T-helper 22 cell (primary cell): ENCODE data around the gene ACTR5.
"Not testable (repeated sequence)": the region's sequence is repeated elsewhere in the genome, so short reads cannot be mapped to it uniquely, and the experiment has no call there.

ENCODE experiments used
- DNase-seq: peaks from one replicate; pipeline ENCODE4 v3.0.0-alpha.2; 2020; ENCODE audit warnings: low read depth

The ACTR5 gene

DNA sequence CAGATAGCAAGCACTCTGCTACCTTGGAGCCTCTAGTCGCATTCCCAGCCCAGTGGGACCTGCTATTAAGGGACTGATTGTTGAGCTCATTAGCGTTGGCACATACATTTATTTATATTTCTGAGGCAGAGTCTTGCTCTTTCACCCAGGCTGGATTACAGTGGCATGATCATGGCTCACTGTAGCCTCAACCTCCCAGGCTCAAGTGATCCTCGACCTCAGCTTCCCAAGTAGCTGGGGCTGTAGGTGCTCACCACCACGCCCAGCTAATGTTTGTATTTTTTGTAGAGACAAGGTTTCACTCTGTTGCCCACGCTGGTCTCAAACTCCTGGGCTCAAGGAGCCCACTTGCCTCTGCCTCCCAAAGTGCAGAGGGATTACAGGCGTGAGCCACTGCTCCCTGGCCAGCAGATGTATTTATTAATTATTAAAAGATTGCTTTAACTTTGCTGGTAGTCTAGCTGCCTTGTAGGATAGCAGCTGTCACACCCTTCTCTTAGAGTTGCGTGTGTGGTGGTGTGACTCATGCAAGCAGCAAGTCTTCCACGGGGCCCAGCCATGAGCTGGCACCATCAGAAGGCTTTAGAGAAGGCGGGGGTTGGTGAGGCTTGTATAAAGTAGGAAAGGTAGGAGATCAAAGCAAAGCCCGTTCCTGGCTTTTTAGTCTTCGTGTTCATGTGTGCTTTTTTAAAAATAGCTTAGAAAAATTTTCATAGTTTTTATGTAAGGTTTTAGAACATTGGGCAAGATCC, 16.5 kb downstream of the ACTR5 start:
- DNase-seq, result no peak

DNA sequence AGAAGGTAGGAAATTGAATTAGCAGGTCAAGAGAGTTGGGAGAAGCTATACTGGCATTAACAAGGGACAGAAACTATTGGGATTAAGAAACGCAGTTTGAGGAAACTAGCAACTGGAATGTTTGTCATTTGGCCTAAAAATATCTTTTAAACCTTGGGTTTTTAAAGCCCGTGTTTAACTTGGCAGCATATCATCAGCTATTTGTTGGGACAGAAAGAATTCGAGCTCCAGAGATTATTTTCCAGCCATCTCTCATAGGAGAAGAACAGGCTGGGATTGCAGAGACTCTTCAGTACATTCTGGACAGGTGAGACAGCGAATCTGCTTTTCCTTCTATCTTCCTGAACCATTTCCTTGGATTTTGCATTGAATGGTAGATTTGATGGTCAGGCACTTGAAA, 17.8 kb downstream of the ACTR5 start:
- no peak for DNase-seq

GRCh38 chr20:38769376-38770295, 21.4 kb downstream of the ACTR5 start:
- no peak for DNase-seq

DNA sequence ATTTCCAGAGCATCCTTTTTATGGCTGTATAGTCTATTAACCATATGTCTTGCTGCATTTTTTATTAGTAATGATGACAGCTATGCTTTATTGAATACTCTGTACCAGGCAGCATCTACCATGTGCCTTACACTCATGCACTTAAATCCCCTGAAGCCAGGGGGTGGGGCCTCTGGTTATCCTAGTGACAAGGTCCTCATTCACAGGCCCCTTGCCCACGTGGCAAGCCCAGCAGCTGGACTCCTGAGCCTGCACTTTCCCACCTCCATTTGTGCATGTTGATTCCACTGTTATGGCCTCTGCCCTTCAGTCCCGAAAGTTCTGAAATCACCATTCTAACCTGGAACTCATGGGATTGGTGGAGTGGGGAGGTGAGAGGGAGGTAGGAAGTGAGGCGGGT, 22.3 kb downstream of the ACTR5 start:
- DNase-seq, result no peak

DNA sequence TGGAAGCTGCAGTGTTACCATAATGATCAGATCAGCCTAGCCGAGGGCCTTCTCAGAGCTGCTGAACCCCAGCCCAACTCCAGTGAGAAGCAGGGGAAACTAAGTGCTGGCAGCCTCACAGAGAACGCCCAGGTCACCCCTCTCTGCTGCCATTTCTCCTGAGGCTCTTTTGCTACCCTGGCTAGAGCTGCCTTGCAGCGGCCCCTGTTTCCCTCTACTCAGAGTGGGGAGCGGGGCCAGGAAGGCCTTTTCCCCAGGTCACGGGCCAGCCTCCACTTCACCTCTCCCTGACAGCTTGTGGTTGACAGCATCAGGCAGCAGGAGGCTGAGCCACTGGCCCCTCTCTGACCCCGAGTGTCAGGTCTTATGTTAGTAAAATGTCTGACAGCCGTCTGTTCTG, 22.7 kb downstream of the ACTR5 start:
- DNase-seq, result no peak

- no peak for DNase-seq
These were observed 23.4 kb downstream of the ACTR5 start for GRCh38 chr20:38771621-38772020.

DNA sequence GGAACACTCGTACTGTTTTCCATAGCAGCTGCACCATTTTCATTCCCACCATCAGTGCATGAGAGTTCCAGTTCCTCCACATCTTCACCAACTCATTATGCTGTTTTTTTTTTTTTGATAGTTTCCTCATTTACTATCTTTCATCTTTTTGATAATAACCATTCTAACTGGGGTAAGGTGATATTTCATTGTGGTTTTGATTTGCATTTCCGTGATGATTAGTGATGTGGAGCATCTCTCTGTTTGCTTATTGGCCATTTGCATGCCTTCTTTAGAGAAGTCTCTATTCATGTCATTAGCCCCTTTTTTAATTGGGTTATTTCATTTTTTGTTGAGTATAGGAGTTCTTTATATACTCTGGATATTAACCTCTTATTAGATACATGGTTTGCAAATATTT, 25.9 kb downstream of the ACTR5 start:
- DNase-seq, result no peak

DNA sequence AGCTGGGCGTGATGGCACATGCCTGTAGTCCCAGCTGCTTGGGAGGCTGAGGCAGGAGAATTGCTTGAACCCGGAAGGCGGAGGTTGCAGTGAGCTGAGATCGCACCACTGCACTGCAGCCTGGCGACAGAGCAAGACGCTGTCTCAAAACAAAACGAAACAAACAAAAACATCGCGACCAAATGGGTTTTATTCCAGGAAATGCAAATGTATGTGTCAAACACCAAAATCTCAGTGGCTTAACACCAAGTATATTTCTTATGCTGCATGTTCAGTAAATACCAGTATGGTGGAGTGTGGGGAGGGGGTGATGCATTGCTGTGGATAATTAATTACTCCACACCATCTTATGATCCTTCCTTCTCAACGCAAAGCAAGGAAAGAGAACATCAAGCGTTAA, 28.1 kb downstream of the ACTR5 start:
- DNase-seq, result no peak

- DNase-seq, result no peak
These were observed 31.2 kb downstream of the ACTR5 start for GRCh38 chr20:38779247-38780097.

GRCh38 chr20:38782275-38782674, 34.0 kb downstream of the ACTR5 start:
- DNase-seq, result no peak

GRCh38 chr20:38787870-38788269, 39.6 kb downstream of the ACTR5 start:
- no peak for DNase-seq

- DNase-seq, result no peak
These were observed 41.4 kb downstream of the ACTR5 start for GRCh38 chr20:38789503-38790199.

GRCh38 chr20:38790200-38791053, 42.2 kb downstream of the ACTR5 start:
- DNase-seq, result no peak

DNA sequence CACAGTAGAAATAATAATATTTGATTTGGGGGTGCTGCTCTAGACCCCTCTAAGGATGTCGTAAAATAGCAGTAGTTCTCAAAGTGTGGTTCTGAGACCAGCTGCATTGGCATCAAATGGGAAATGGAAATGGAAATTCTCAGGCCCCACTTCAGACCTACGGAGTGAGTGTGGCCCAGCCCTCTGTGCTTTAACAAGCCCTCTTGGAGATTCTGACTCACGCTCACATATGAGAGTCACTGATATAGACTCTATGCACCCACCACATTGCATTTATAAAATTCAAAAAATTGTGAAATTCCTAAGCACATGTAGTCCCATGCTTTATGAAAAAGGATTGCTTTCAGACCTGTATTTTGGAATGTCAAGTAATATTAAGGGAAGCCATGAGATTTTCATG, 43.0 kb downstream of the ACTR5 start:
- DNase-seq, result no peak

DNA sequence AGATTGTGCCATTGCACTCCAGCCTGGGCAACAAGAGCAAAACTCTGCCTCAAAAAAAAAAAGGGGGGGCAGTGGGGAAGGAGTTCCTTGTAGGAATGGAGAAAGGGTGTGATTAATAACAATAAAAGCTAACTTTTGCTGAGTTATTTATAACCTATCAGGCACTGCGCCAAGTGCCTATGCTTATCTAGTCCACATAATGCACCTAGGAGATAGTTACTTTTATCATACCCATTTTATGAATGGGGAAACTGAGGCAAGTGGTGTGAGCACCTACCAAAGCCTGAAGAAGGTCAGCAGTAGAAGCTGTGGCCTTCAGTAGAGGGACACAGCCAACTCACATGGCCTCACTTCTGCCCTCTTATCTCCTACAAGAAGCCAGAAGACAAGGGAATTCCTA, 43.7 kb downstream of the ACTR5 start:
- no peak for DNase-seq

DNA sequence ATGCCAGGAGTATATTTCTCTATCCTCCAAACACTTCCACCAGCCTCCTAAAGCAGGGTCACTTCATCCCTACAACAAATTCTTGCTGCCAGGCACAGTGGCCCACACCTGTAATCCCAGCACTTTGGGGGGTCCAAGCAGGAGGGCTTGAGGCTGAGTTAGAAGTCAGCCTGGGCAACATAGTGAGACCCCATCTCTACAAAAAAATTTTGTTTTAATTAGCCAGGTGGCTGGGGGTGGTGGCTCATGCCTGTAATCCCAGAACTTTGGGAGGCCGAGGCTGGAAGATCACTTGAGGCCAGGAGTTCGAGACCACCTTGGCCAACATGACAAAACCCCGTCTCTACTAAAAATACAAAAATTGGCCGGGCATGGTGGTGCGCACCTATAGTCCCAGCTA, 45.8 kb downstream of the ACTR5 start:
- DNase-seq, result not testable (repeated sequence)

DNA sequence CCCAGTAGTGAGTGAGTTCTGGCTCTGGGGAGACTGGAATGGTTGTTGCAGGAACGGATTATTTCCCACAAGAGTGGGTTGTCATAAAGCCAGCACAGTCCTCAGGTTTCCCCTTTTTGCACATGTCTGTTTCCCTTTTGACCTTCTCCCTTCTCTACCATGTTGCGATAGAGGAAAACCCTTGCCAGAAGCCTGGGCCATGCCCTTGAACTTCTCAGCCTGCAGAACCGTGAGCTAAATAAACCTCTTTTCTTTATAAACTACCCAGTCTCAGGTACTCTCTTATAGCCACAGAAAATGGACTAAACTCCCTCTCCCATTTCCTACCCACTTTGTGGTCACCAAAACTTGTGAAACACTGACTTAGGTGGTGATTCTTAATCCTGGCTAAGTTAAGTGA, 50.0 kb downstream of the ACTR5 start:
- no peak for DNase-seq

DNA sequence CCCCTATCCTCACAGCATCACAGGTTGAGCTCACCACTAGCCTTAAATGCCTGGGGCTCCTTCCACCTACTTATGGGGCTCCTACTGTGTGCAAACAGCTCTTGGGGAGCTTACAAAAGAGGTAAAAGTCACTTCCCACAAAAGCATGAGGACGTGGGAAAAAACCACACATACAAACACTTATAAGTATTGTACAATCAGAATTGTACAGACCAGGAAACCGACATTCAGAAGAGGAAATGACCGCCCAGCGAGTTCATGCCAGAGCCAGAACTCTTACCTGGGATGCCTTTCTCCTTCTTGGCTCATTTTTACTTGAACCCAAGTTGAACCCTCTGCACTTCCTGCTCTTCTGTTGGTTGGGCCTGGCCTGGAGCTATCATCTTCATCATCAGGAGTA, 50.9 kb downstream of the ACTR5 start:
- DNase-seq, result no peak

- no peak for DNase-seq
These were observed 52.6 kb downstream of the ACTR5 start for GRCh38 chr20:38800882-38801281.

DNA sequence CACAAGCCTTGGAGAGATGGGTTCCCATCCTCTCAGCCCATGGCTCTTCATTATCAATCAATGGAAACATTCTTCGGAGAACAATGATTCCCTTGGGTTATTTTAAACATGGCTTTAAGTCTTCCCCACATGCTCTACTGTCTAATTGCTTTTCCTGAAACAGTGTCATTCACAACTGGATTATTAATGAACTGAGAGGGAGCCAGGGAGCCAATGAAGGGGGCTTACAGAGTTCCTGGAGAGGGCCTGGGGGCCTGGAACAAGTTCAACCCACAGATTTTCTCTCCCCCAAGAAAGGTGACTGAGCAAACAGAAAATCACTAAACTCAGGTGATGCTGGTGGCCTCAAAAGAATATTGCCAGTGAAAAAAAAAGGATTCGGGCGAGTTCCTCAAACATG, 56.0 kb downstream of the ACTR5 start:
- no peak for DNase-seq
